GM12878 (cell line): ENCODE results near the gene SNRNP200. TPM values are rescaled to one million over a fixed set of nuclear protein-coding genes. Genes with fewer than 3 reads are reported as not detected.
A peak's percentile ranks its signal among the peaks of the same experiment; 100 is the strongest.

Experiments
- ATAC-seq: fragments of 200-7000 bp; cut with Tn5 transposase; 3 replicates; pipeline ENCODE4 v1.9.1; 2020; ENCODE audit warnings: mild to moderate bottlenecking, moderate library complexity
- BruUV-seq: library from RNA; stranded (reverse); fragments of 400-500 nt; replicated peaks from 2 replicates; lab custom pipeline; 2021; lab: Mats Ljungman, UMichigan
- CTCF ChIA-PET: fragments of 300-600 bp; sonication (Branson Sonifier 250); formaldehyde crosslinking; extraction: SDS; loops from one replicate; lab custom pipeline; 2021; ENCODE audit warnings: inconsistent platforms; lab: Yijun Ruan, JAX
- POLR2A ChIA-PET: fragments of 350-600 bp; formaldehyde crosslinking; extraction: SDS; loops from one replicate; lab custom pipeline; 2021; ENCODE audit warnings: inconsistent platforms; lab: Charles Lee
- RAD21 ChIA-PET: fragments of 300-600 bp; sonication (Branson Sonifier 250); formaldehyde crosslinking; loops from one replicate; lab custom pipeline; 2023; ENCODE audit warnings: antibody characterized with exemption; ENCODE audit not compliant: unreplicated experiment; lab: Charles Lee
- SMC1A ChIA-PET: fragments of 300-600 bp; sonication (Branson Sonifier 250); formaldehyde crosslinking; loops from one replicate; lab custom pipeline; 2023; ENCODE audit not compliant: unreplicated experiment, uncharacterized antibody; lab: Charles Lee
- DNase-seq: peaks from one replicate; pipeline ENCODE4 v3.0.0-alpha.2; 2011; ENCODE audit warnings: low read depth, low spot score
- FAIRE-seq: peaks from 3 replicates; lab custom pipeline; 2011; peaks lifted over from hg19 to GRCh38; lab: Jason Lieb, UNC
- H2AFZ ChIP-seq: 2 replicates; pipeline ENCODE4 v1.6.0; 2011; ENCODE audit warnings: low read depth, low read length, control low read depth; ENCODE audit not compliant: control insufficient read depth
- H3K27ac ChIP-seq: 2 replicates; pipeline ENCODE4 v1.5.1; 2011; ENCODE audit warnings: control low read depth; ENCODE audit not compliant: control insufficient read depth, insufficient read depth
- H3K27me3 ChIP-seq, 2 experiments: replicated peaks in 1 of 2; 2 replicates each; pipeline versions ENCODE4 v1.6.0 to v1.6.1; 2011; ENCODE audit warnings: low read length in 1 of 2; ENCODE audit not compliant: control insufficient read depth in 2 of 2, insufficient read depth in 2 of 2
- H3K36me3 ChIP-seq, 2 experiments: 2 replicates each; pipeline ENCODE4 v1.5.1; 2011; ENCODE audit warnings: low read length in 1 of 2; ENCODE audit not compliant: control insufficient read depth in 2 of 2, insufficient read depth in 2 of 2
- H3K4me1 ChIP-seq: 2 replicates; pipeline ENCODE4 v1.6.1; 2011; ENCODE audit warnings: mild to moderate bottlenecking, low read length, moderate library complexity, mixed read lengths; ENCODE audit not compliant: control insufficient read depth, insufficient read depth
- H3K4me2 ChIP-seq: 2 replicates; pipeline ENCODE4 v1.6.0; 2011; ENCODE audit warnings: control low read depth; ENCODE audit not compliant: control insufficient read depth, insufficient read depth
- H3K4me3 ChIP-seq: fragments of 200-600 bp; sonication (generic); 2 replicates; pipeline ENCODE4 v1.5.1; 2016
- H3K79me2 ChIP-seq: 2 replicates; pipeline ENCODE4 v1.6.0; 2011; ENCODE audit warnings: low read length; ENCODE audit not compliant: control insufficient read depth, insufficient read depth
- H3K9ac ChIP-seq: 2 replicates; pipeline ENCODE4 v1.8.0; 2011; ENCODE audit warnings: low read length, control low read depth, mixed read lengths; ENCODE audit not compliant: control insufficient read depth, insufficient read depth
- H3K9me3 ChIP-seq: replicated peaks from 3 replicates; pipeline ENCODE4 v1.5.1; 2011; ENCODE audit warnings: mild to moderate bottlenecking, low read length; ENCODE audit not compliant: control insufficient read depth, insufficient read depth
- H4K20me1 ChIP-seq: 2 replicates; pipeline ENCODE4 v1.6.0; 2011; ENCODE audit not compliant: control insufficient read depth, insufficient read depth
- ASH2L ChIP-seq: fragments of 300-600, 200-600 bp; sonication (generic); IDR thresholded peaks from 2 replicates; pipeline ENCODE4 v1.6.1; 2017; ENCODE audit warnings: low read depth, mild to moderate bottlenecking, borderline replicate concordance
- EED ChIP-seq: sonication (generic); IDR thresholded peaks from 2 replicates; pipeline ENCODE4 v1.6.1; 2016; ENCODE audit warnings: antibody characterized with exemption, low read depth
- HSF1 ChIP-seq: fragments of 150-350 bp; IDR thresholded peaks from 2 replicates; pipeline ENCODE4 v1.6.1; 2014; ENCODE audit warnings: mild to moderate bottlenecking, low read depth, low read length
- IKZF1 ChIP-seq: fragments of 450-650 bp; conservative IDR thresholded peaks from 2 replicates; pipeline ENCODE4 v1.6.1; 2017; ENCODE audit warnings: antibody characterized with exemption, mild to moderate bottlenecking
- MTA2 ChIP-seq: fragments of 450-650 bp; IDR thresholded peaks from 2 replicates; pipeline ENCODE4 v1.6.1; 2016; ENCODE audit warnings: low read depth, mild to moderate bottlenecking, moderate library complexity
- SP1 ChIP-seq: IDR thresholded peaks from one replicate; pipeline ENCODE4 v1.6.1; 2011; ENCODE audit warnings: low read depth, low read length
- SRF ChIP-seq, 2 experiments: IDR thresholded peaks; 2 replicates each; pipeline ENCODE4 v1.6.1; 2011; ENCODE audit warnings: low read depth in 2 of 2, low read length in 2 of 2, mild to moderate bottlenecking in 1 of 2, moderate library complexity in 1 of 2
- ZNF217 ChIP-seq: fragments of 450-650 bp; IDR thresholded peaks from 2 replicates; pipeline ENCODE4 v1.6.1; 2017; ENCODE audit warnings: antibody characterized with exemption, mild to moderate bottlenecking
- ZZZ3 ChIP-seq: IDR thresholded peaks from 2 replicates; pipeline ENCODE4 v1.6.1; 2011; ENCODE audit warnings: low read depth; ENCODE audit not compliant: control insufficient read depth, insufficient read length
- WGBS: methylation state at CpG from one replicate; pipeline ENCODE4 v1.1.6; 2016; ENCODE audit warnings: low lambda C conversion rate; ENCODE audit not compliant: insufficient replicate concordance, insufficient coverage; ENCODE audit errors: missing lambda C conversion rate; 5-methylcytosine and 5-hydroxymethylcytosine counted together
- in situ Hi-C: fragments of 300-500 bp; cut with MboI; formaldehyde crosslinking; loops from 9 replicates; pipeline ENCODE4 v1.14.3; 2018; ENCODE audit warnings: mixed read lengths
- intact Hi-C: fragments of 100-400 bp; cut with micrococcal nuclease; formaldehyde crosslinking; loops from one replicate; pipeline ENCODE4 v1.14.2; 2022; ENCODE audit not compliant: unreplicated experiment
- polyA plus RNA-seq, 11 experiments: library from polyadenylated mRNA; depleted of rRNA in 4 of 11; unstranded in 6 of 11; stranded (reverse) in 5 of 11; fragments of >200 nt; fragmentation: Nextera tagmentation in 4 of 11; fragmentation: Illumina TruSeq in 1 of 11; extraction: Ambion mirVana in 4 of 11; extraction: Trizol in 1 of 11; gene quantifications; 1 replicate in 1 of 11; 2 replicates in 10 of 11; pipeline versions ENCODE4 v1.2.1 to v1.2.3, GENCODE V29; 2011 to 2016; ENCODE audit warnings: inconsistent platforms in 2 of 11, missing spikeins in 2 of 11, low read depth in 1 of 11
- total RNA-seq, 4 experiments: library from RNA; depleted of rRNA in 3 of 4; stranded (reverse); fragments of >200 nt in 3 of 4; fragmentation: Illumina TruSeq in 1 of 4; extraction: Trizol in 1 of 4; gene quantifications; 2 replicates each; pipeline versions ENCODE4 v1.2.1 to v1.2.3, GENCODE V29; 2013 to 2021
- TF ChIP-seq, protein P1 (sequence below): fragments of 450-650 bp; IDR thresholded peaks from 2 replicates; pipeline ENCODE4 v1.6.1; 2017; ENCODE audit warnings: mild to moderate bottlenecking, moderate library complexity
- TF ChIP-seq, protein P2 (sequence below): IDR thresholded peaks from 2 replicates; pipeline ENCODE4 v1.6.1; 2012; ENCODE audit warnings: mild to moderate bottlenecking, low read depth, low read length

Gene SNRNP200
- total and polyA plus RNA-seq, 10 of the 15 experiments (the other 5 are each of a cell fraction or from before 2014, with no cell fraction given): 59.2 to 176 (median 106) TPM

DNA sequence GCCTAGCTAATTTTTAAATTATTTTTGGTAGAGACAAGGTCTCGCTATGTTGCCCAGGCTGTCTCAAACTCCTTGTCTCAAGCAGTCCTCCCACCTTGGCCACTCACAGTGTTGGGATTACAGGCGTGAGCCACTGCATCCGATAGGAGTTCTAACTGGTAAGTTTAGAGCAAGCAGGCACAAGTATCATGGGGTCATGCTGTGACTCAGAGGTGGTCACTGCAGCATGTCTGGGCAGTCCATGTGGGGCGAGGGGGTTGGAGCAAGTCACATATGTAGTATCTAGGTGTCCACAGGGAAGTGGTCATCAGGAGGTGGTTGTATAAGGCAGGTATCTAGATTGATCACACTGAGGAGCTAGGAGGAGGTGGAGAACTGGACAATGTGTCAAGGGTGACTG, 74.0 kb downstream of the SNRNP200 start (continued):
- TF ChIP-seq HSF1 (no peak), ZNF217 (no peak)
- TF ChIP-seq, protein P1, sequence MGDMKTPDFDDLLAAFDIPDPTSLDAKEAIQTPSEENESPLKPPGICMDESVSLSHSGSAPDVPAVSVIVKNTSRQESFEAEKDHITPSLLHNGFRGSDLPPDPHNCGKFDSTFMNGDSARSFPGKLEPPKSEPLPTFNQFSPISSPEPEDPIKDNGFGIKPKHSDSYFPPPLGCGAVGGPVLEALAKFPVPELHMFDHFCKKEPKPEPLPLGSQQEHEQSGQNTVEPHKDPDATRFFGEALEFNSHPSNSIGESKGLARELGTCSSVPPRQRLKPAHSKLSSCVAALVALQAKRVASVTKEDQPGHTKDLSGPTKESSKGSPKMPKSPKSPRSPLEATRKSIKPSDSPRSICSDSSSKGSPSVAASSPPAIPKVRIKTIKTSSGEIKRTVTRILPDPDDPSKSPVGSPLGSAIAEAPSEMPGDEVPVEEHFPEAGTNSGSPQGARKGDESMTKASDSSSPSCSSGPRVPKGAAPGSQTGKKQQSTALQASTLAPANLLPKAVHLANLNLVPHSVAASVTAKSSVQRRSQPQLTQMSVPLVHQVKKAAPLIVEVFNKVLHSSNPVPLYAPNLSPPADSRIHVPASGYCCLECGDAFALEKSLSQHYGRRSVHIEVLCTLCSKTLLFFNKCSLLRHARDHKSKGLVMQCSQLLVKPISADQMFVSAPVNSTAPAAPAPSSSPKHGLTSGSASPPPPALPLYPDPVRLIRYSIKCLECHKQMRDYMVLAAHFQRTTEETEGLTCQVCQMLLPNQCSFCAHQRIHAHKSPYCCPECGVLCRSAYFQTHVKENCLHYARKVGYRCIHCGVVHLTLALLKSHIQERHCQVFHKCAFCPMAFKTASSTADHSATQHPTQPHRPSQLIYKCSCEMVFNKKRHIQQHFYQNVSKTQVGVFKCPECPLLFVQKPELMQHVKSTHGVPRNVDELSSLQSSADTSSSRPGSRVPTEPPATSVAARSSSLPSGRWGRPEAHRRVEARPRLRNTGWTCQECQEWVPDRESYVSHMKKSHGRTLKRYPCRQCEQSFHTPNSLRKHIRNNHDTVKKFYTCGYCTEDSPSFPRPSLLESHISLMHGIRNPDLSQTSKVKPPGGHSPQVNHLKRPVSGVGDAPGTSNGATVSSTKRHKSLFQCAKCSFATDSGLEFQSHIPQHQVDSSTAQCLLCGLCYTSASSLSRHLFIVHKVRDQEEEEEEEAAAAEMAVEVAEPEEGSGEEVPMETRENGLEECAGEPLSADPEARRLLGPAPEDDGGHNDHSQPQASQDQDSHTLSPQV: no peak
- TF ChIP-seq, all 136 proteins: peak for 0

- peaks cover 4% of the 10 kb centered on the region for H3K79me2 ChIP-seq
- SMC1A ChIA-PET: interaction anchor here (0.7 to 2.1 kb wide), 9 partner anchors 9 to 40 kb away, joined by 3 to 35 read pairs (median 4); partner anchors contain the start of gene STARD7
- no peak overlapping the region for H3K4me3 ChIP-seq
- 0% methylated on average over 3 of the region's 3 CpGs for WGBS
- no peaks in the 10 kb centered on the region for H3K27me3 ChIP-seq
- no peaks in the 10 kb centered on the region for H3K36me3 ChIP-seq
- peak overlapping the region; percentile 73 for H3K4me2 ChIP-seq
- BruUV-seq: no TSS peak
- no peaks in the 10 kb centered on the region for H4K20me1 ChIP-seq
- in situ Hi-C loops: no loop called here
- POLR2A ChIA-PET: interaction anchor here (0.7 to 10.0 kb wide), 6 partner anchors 8 to 24 kb away, joined by 3 to 66 read pairs (median 4); partner anchors contain the start of gene STARD7
- H2AFZ ChIP-seq: peak overlapping the region; percentile 63
- DNase-seq (peak; percentile 74), FAIRE-seq (peak; percentile 81), ATAC-seq (peak; percentile 94)
- H3K9ac ChIP-seq: peak overlapping the region; percentile 54
- RAD21 ChIA-PET: interaction anchor here (0.7 to 2.1 kb wide), 6 partner anchors 9 to 284 kb away, joined by 3 to 20 read pairs (median 3); no protein-coding TSS in a partner anchor
- H3K27ac ChIP-seq: peak overlapping the region; percentile 94
- H3K4me1 ChIP-seq: peaks cover 17% of the 10 kb centered on the region
- no peaks in the 10 kb centered on the region for H3K9me3 ChIP-seq
- intact Hi-C loops: loop anchor here (1.0 to 5.0 kb wide), 2 partner anchors 14 to 37 kb away; no protein-coding TSS in a partner anchor
- CTCF ChIA-PET: interaction anchor here (1.0 to 2.9 kb wide), 5 partner anchors 9 to 38 kb away, joined by 3 to 17 read pairs (median 11); partner anchors contain the start of gene STARD7
- no peak for TF ChIP-seq ASH2L
- TF ChIP-seq SP1: peak; percentile 8
- no peak for TF ChIP-seq ZZZ3
- TF ChIP-seq EED: peak; percentile 94
- peak; percentile 93 for TF ChIP-seq IKZF1
- peak; percentile 76 for TF ChIP-seq MTA2
- TF ChIP-seq SRF (IDR thresholded peaks at IDR 0.05; ENCODE audit: low read depth in 2 of 2, low read length in 2 of 2): 0 out of 4 replicates have a peak, but pooled peaks of 1 of the 2 experiments have one; percentile 37
- TF ChIP-seq, protein P2, sequence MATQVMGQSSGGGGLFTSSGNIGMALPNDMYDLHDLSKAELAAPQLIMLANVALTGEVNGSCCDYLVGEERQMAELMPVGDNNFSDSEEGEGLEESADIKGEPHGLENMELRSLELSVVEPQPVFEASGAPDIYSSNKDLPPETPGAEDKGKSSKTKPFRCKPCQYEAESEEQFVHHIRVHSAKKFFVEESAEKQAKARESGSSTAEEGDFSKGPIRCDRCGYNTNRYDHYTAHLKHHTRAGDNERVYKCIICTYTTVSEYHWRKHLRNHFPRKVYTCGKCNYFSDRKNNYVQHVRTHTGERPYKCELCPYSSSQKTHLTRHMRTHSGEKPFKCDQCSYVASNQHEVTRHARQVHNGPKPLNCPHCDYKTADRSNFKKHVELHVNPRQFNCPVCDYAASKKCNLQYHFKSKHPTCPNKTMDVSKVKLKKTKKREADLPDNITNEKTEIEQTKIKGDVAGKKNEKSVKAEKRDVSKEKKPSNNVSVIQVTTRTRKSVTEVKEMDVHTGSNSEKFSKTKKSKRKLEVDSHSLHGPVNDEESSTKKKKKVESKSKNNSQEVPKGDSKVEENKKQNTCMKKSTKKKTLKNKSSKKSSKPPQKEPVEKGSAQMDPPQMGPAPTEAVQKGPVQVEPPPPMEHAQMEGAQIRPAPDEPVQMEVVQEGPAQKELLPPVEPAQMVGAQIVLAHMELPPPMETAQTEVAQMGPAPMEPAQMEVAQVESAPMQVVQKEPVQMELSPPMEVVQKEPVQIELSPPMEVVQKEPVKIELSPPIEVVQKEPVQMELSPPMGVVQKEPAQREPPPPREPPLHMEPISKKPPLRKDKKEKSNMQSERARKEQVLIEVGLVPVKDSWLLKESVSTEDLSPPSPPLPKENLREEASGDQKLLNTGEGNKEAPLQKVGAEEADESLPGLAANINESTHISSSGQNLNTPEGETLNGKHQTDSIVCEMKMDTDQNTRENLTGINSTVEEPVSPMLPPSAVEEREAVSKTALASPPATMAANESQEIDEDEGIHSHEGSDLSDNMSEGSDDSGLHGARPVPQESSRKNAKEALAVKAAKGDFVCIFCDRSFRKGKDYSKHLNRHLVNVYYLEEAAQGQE: no peak
Observed at GRCh38 chr2:96225016-96225533, 80.3 kb downstream of the SNRNP200 start.
